Endothelial cell of umbilical vein (primary cell): ENCODE results near the gene FAM131C. TPM values are rescaled to one million over a fixed set of nuclear protein-coding genes. Genes with fewer than 3 reads are reported as not detected.

ENCODE experiments used
- BruUV-seq: library from RNA; stranded (reverse); fragments of 400-500 nt; replicated peaks from 2 replicates; lab custom pipeline; 2021; lab: Mats Ljungman, UMichigan
- CTCF ChIA-PET: fragments of 300-600, 350-600 bp; sonication (Branson Sonifier 250); formaldehyde crosslinking; loops from one replicate; lab custom pipeline; 2021; ENCODE audit warnings: antibody characterized with exemption, inconsistent platforms; lab: Charles Lee
- POLR2A ChIA-PET: fragments of 300-600, 350-600 bp; sonication (Branson Sonifier 250); formaldehyde crosslinking; loops from one replicate; lab custom pipeline; 2021; ENCODE audit warnings: antibody characterized with exemption, inconsistent platforms; lab: Charles Lee
- DNase-seq: peaks from one replicate; pipeline ENCODE4 v3.0.0-alpha.2; 2011; ENCODE audit warnings: low read depth, low spot score
- FAIRE-seq: peaks from 2 replicates; lab custom pipeline; 2011; peaks lifted over from hg19 to GRCh38; lab: Jason Lieb, UNC
- H2AFZ ChIP-seq: 2 replicates; pipeline ENCODE4 v1.6.0; 2012; ENCODE audit warnings: low read depth, low read length, control low read depth, inconsistent platforms
- H3K27ac ChIP-seq: 2 replicates; pipeline ENCODE4 v1.5.1; 2011; ENCODE audit warnings: low read depth, mild to moderate bottlenecking, control low read depth, low read length, moderate library complexity; ENCODE audit not compliant: insufficient read depth
- H3K27me3 ChIP-seq, 2 experiments: 2 replicates each; pipeline versions ENCODE4 v1.6.0 to v1.6.1; 2011; ENCODE audit warnings: low read length in 2 of 2, mixed read lengths in 1 of 2; ENCODE audit not compliant: control insufficient read depth in 2 of 2, insufficient read depth in 2 of 2
- H3K36me3 ChIP-seq, 2 experiments: 2 replicates in 1 of 2; 3 replicates in 1 of 2; pipeline ENCODE4 v1.5.1; 2011; ENCODE audit warnings: low read length in 2 of 2, mild to moderate bottlenecking in 1 of 2, moderate library complexity in 1 of 2; ENCODE audit not compliant: control insufficient read depth in 2 of 2, insufficient read depth in 2 of 2; ENCODE audit errors: extremely low read depth in 1 of 2
- H3K4me1 ChIP-seq: 3 replicates; pipeline ENCODE4 v1.5.1; 2011; ENCODE audit warnings: mild to moderate bottlenecking, low read length; ENCODE audit not compliant: control insufficient read depth, insufficient read depth; ENCODE audit errors: extremely low read depth
- H3K4me2 ChIP-seq: 2 replicates; pipeline ENCODE4 v1.6.1; 2011; ENCODE audit warnings: low read length, control low read depth, mixed read lengths; ENCODE audit not compliant: insufficient read depth
- H3K4me3 ChIP-seq, 3 experiments: fragments of 200-600 bp in 1 of 3; sonication (generic), shearing (Covaris generic) in 1 of 3; replicated peaks in 1 of 3; 2 replicates each; pipeline ENCODE4 v1.5.1; 2011 to 2016; ENCODE audit warnings: control low read depth in 3 of 3, low read length in 3 of 3, mild to moderate bottlenecking in 2 of 3, inconsistent platforms in 1 of 3, low read depth in 1 of 3, moderate library complexity in 1 of 3; ENCODE audit not compliant: insufficient read depth in 1 of 3
- H3K79me2 ChIP-seq: 2 replicates; pipeline ENCODE4 v1.6.0; 2012; ENCODE audit warnings: low read length, inconsistent platforms; ENCODE audit not compliant: control insufficient read depth, insufficient read depth
- H3K9ac ChIP-seq: replicated peaks from 2 replicates; pipeline ENCODE3; 2011; ENCODE audit warnings: low read length, control low read depth; ENCODE audit not compliant: insufficient read depth; ENCODE audit errors: extremely low read depth
- H3K9me1 ChIP-seq: replicated peaks from 3 replicates; pipeline ENCODE4 v1.6.0; 2011; ENCODE audit warnings: mild to moderate bottlenecking, low read length; ENCODE audit not compliant: control insufficient read depth, insufficient read depth; ENCODE audit errors: extremely low read depth
- H3K9me3 ChIP-seq: replicated peaks from 2 replicates; pipeline ENCODE4 v1.5.1; 2012; ENCODE audit warnings: low read length, inconsistent platforms; ENCODE audit not compliant: control insufficient read depth, insufficient read depth
- H4K20me1 ChIP-seq: replicated peaks from 2 replicates; pipeline ENCODE3; 2011; ENCODE audit warnings: mild to moderate bottlenecking, low read length; ENCODE audit not compliant: control insufficient read depth, insufficient read depth; ENCODE audit errors: extremely low read depth
- CTCF ChIP-seq, 2 donors: IDR thresholded peaks; 1 replicate in 1 of 2; 2 replicates in 1 of 2; pipeline ENCODE4 v1.5.1; 2011; ENCODE audit warnings: low read length in 2 of 2, mild to moderate bottlenecking in 2 of 2, moderate library complexity in 2 of 2, control low read depth in 1 of 2, inconsistent platforms in 1 of 2, low read depth in 1 of 2; ENCODE audit not compliant: insufficient read depth in 1 of 2; ENCODE audit errors: extremely low read depth in 1 of 2
- EZH2 ChIP-seq: IDR thresholded peaks from 2 replicates; pipeline ENCODE4 v1.6.1; 2012; ENCODE audit warnings: borderline replicate concordance, low read depth, mild to moderate bottlenecking, moderate library complexity, low read length, inconsistent platforms; ENCODE audit not compliant: severe bottlenecking
- FOS ChIP-seq: IDR thresholded peaks from 2 replicates; pipeline ENCODE4 v1.6.1; 2011; ENCODE audit warnings: mild to moderate bottlenecking, low read length, moderate library complexity, borderline replicate concordance; ENCODE audit not compliant: insufficient read depth
- GATA2 ChIP-seq: IDR thresholded peaks from 2 replicates; pipeline ENCODE4 v1.7.0; 2011; ENCODE audit warnings: low read depth, mild to moderate bottlenecking, moderate library complexity, mixed read lengths, low read length; ENCODE audit not compliant: insufficient read length, insufficient read depth
- JUN ChIP-seq: IDR thresholded peaks from 2 replicates; pipeline ENCODE4 v1.6.1; 2011; ENCODE audit warnings: borderline replicate concordance, low read depth; ENCODE audit not compliant: insufficient read length, insufficient read depth
- MAX ChIP-seq: IDR thresholded peaks from 2 replicates; pipeline ENCODE4 v1.6.1; 2011; ENCODE audit not compliant: insufficient read depth, insufficient read length
- MYC ChIP-seq: IDR thresholded peaks from one replicate; pipeline ENCODE4 v1.6.1; 2011; ENCODE audit warnings: mild to moderate bottlenecking, low read depth, low read length
- POLR2A ChIP-seq: IDR thresholded peaks from 2 replicates; pipeline ENCODE4 v1.6.1; 2012; ENCODE audit warnings: low read depth, mild to moderate bottlenecking, control low read depth, low read length
- POLR2AphosphoS5 ChIP-seq: IDR thresholded peaks from 2 replicates; pipeline ENCODE4 v1.6.1; 2012; ENCODE audit warnings: low read depth, mild to moderate bottlenecking, control low read depth, low read length, moderate library complexity; ENCODE audit not compliant: insufficient read depth
- dilution Hi-C: fragments of 300-500 bp; cut with MboI; formaldehyde crosslinking; loops from one replicate; pipeline ENCODE4 v1.15.0; 2019; ENCODE audit warnings: low sequenced_read_pairs; ENCODE audit not compliant: extremely low pct_ligation_motif_present
- intact Hi-C: fragments of 100-400 bp; cut with micrococcal nuclease; formaldehyde crosslinking; loops from one replicate; pipeline ENCODE4 v1.10.0; 2022
- polyA plus RNA-seq, 4 experiments: library from polyadenylated mRNA; depleted of rRNA in 3 of 4; stranded (reverse) in 3 of 4; unstranded in 1 of 4; fragments of >200 nt; gene quantifications; 2 replicates each; pipeline versions ENCODE4 v1.2.1 to v1.2.3, GENCODE V29; 2011 to 2012; ENCODE audit warnings: missing spikeins in 1 of 4
- total RNA-seq: library from RNA; stranded (reverse); gene quantifications from 2 replicates; pipeline ENCODE4 v1.2.3, GENCODE V29; 2021

Gene FAM131C
- total and polyA plus RNA-seq, 2 donors (not counting 3 experiments of a cell fraction or from before 2014, with no cell fraction given) = 0.23 TPM; not detected in 1

GRCh38 chr1:16017461-16018303 lies 55.8 kb downstream of the FAM131C start, which contains the start of gene HSPB7:
Gene HSPB7, minus strand, starts transcription at chr1:16018043. Its CDS starts 80 bp downstream, at chr1:16017963.
- Histone ChIP-seq H2AFZ (no peak within 1 kb of the TSS), H3K4me3 (no peak within 1 kb of the TSS), H3K36me3 (no peaks in the 10 kb centered on the region), H3K79me2 (no peaks in the 10 kb centered on the region), H4K20me1 (no peaks in the 10 kb centered on the region), H3K9me3 (no peaks in the 10 kb centered on the region), H3K27me3 (no peaks in the 10 kb centered on the region), H3K9ac (no peak within 1 kb of the TSS), H3K9me1 (no peaks in the 10 kb centered on the region), H3K27ac (no peak within 1 kb of the TSS), H3K4me1 (peaks cover under 1% of the 10 kb centered on the region), H3K4me2 (no peak within 1 kb of the TSS)
- ChIA-PET POLR2A (no interaction called here), CTCF (interaction anchor here (1.0 kb wide), 2 partner anchors 55 to 226 kb away, joined by 3 read pairs; partner anchors contain the start of gene FAM131C)
- FAIRE-seq = no peak
- TF ChIP-seq JUN = no peak
- no peak for TF ChIP-seq MAX
- TF ChIP-seq EZH2 = no peak
- no peak for TF ChIP-seq GATA2
- no peak for TF ChIP-seq MYC
- no peak for TF ChIP-seq FOS
- no TSS peak for BruUV-seq
- intact Hi-C loops = no loop called here
- dilution Hi-C loops = no loop called here
- DNase-seq = no peak

GRCh38 chr1:16017076-16017460 lies 56.4 kb downstream of the FAM131C start:
- no peaks in the 10 kb centered on the region for H3K27me3 ChIP-seq
- POLR2A ChIA-PET = no interaction called here
- no peak overlapping the region for H3K4me3 ChIP-seq
- intact Hi-C loops (no loop called here), dilution Hi-C loops (no loop called here)
- no peak for DNase-seq
- no peaks in the 10 kb centered on the region for H3K9me1 ChIP-seq
- CTCF ChIA-PET = no interaction called here
- H4K20me1 ChIP-seq = no peaks in the 10 kb centered on the region
- no peaks in the 10 kb centered on the region for H3K9me3 ChIP-seq
- no TSS peak for BruUV-seq
- H3K36me3 ChIP-seq = no peaks in the 10 kb centered on the region
- H3K4me2 ChIP-seq = no peak overlapping the region
- no peak overlapping the region for H3K27ac ChIP-seq
- no peak overlapping the region for H3K9ac ChIP-seq
- no peaks in the 10 kb centered on the region for H3K79me2 ChIP-seq
- H3K4me1 ChIP-seq = peaks cover 4% of the 10 kb centered on the region
- no peak for FAIRE-seq
- TF ChIP-seq POLR2A = no peak
- no peak for TF ChIP-seq POLR2AphosphoS5
- TF ChIP-seq CTCF (IDR thresholded peaks at IDR 0.05; ENCODE audit: extremely low read depth in 1 of 2, insufficient read depth in 1 of 2, low read depth in 1 of 2, low read length in 2 of 2) = no peak
- no peak for TF ChIP-seq GATA2
- TF ChIP-seq MAX = no peak
- no peak for TF ChIP-seq FOS
- TF ChIP-seq JUN = no peak
- no peak for TF ChIP-seq EZH2
- TF ChIP-seq MYC = no peak
- no peak overlapping the region for H2AFZ ChIP-seq
